ENCODE results near the gene DSCAML1. TPM values are rescaled to one million over a fixed set of nuclear protein-coding genes. Genes with fewer than 3 reads are reported as not detected.

Gene DSCAML1
- total and polyA plus RNA-seq, 10 of the 15 experiments (the other 5 are each of a cell fraction or from before 2014, with no cell fraction given): 0.03 to 0.18 (median 0.06) TPM; not detected in 1

DNA sequence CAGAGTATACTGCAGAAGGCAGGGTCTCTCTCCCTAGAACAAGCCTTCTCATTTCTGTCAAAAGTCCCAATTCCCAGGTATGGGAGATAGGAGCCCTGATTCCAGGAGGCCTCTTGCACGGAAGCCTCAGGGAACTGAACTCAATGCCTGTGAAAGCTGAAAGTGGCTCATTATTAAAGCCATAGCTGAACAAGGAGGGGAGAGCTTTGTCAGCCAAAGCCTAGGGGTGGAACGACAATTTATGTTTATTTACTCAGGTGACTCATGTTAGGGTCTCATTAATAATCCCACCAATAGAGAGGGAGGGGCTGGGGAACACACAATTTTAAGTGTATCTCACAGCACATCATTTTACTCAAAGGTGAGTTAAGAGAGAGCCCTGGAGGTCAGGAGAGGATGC is 44.9 kb downstream of the DSCAML1 start:
- no peak for ATAC-seq
- Histone ChIP-seq H3K9me3 (replicated peaks; ENCODE audit: control insufficient read depth, insufficient read depth, low read length) (no peaks in the 10 kb centered on the region), H3K4me3 (no peak overlapping the region), H3K79me2 (ENCODE audit: control insufficient read depth, insufficient read depth, low read length) (no peaks in the 10 kb centered on the region), H3K9ac (ENCODE audit: control insufficient read depth, insufficient read depth, low read length) (no peak overlapping the region), H3K36me3 (ENCODE audit: control insufficient read depth in 2 of 2, insufficient read depth in 2 of 2, low read length in 1 of 2) (no peaks in the 10 kb centered on the region), H3K27ac (ENCODE audit: control insufficient read depth, insufficient read depth) (no peak overlapping the region), H3K4me2 (ENCODE audit: control insufficient read depth, insufficient read depth) (no peak overlapping the region), H3K27me3 (replicated peaks in 1 of 2; ENCODE audit: control insufficient read depth in 2 of 2, insufficient read depth in 2 of 2, low read length in 1 of 2) (peaks cover 2 to 4% of the 10 kb centered on the region in 2 experiments), H3K4me1 (ENCODE audit: control insufficient read depth, insufficient read depth, low read length) (no peaks in the 10 kb centered on the region), H4K20me1 (ENCODE audit: control insufficient read depth, insufficient read depth) (no peaks in the 10 kb centered on the region), H2AFZ (ENCODE audit: control insufficient read depth, low read depth, low read length) (no peak overlapping the region)
- WGBS (ENCODE audit: insufficient coverage, insufficient replicate concordance, low lambda C conversion rate, missing lambda C conversion rate): 6% methylated on average over 2 of the region's 2 CpGs
- no peak for FAIRE-seq
- in situ Hi-C loops (cut with MboI): no loop called here
- intact Hi-C loops (cut with micrococcal nuclease; ENCODE audit: unreplicated experiment): no loop called here
- ChIA-PET RAD21 (ENCODE audit: unreplicated experiment) (no interaction called here), CTCF (interaction anchor here (0.7 kb wide), 1 partner anchor 326 kb away, joined by 4 read pairs; no protein-coding TSS in a partner anchor), SMC1A (ENCODE audit: uncharacterized antibody, unreplicated experiment) (interaction anchor here (0.6 to 1.2 kb wide), 2 partner anchors 25 to 131 kb away, joined by 3 read pairs; no protein-coding TSS in a partner anchor), POLR2A (no interaction called here)
- BruUV-seq (replicated peaks): no TSS peak
- no peak for DNase-seq (ENCODE audit: low read depth, low spot score)
- TF ChIP-seq CHD1 (IDR thresholded peaks at IDR 0.05; ENCODE audit: low read depth, low read length) (no peak), IKZF2 (IDR thresholded peaks at IDR 0.05) (no peak)

- Histone ChIP-seq H3K9ac (ENCODE audit: control insufficient read depth, insufficient read depth, low read length) (no peak overlapping the region), H3K27ac (ENCODE audit: control insufficient read depth, insufficient read depth) (no peak overlapping the region), H3K36me3 (ENCODE audit: control insufficient read depth in 2 of 2, insufficient read depth in 2 of 2, low read length in 1 of 2) (no peaks in the 10 kb centered on the region), H3K4me2 (ENCODE audit: control insufficient read depth, insufficient read depth) (no peak overlapping the region), H3K4me1 (ENCODE audit: control insufficient read depth, insufficient read depth, low read length) (no peaks in the 10 kb centered on the region), H3K9me3 (replicated peaks; ENCODE audit: control insufficient read depth, insufficient read depth, low read length) (no peaks in the 10 kb centered on the region), H3K27me3 (replicated peaks in 1 of 2; ENCODE audit: control insufficient read depth in 2 of 2, insufficient read depth in 2 of 2, low read length in 1 of 2) (peaks cover 2 to 3% of the 10 kb centered on the region in 2 experiments), H3K79me2 (ENCODE audit: control insufficient read depth, insufficient read depth, low read length) (no peaks in the 10 kb centered on the region), H2AFZ (ENCODE audit: control insufficient read depth, low read depth, low read length) (no peak overlapping the region), H3K4me3 (no peak overlapping the region), H4K20me1 (ENCODE audit: control insufficient read depth, insufficient read depth) (no peaks in the 10 kb centered on the region)
- ChIA-PET RAD21 (ENCODE audit: unreplicated experiment) (no interaction called here), POLR2A (no interaction called here), SMC1A (ENCODE audit: uncharacterized antibody, unreplicated experiment) (interaction anchor here (1.2 kb wide), 1 partner anchor 24 kb away, joined by 3 read pairs; no protein-coding TSS in a partner anchor), CTCF (no interaction called here)
- in situ Hi-C loops (cut with MboI): no loop called here
- ATAC-seq (no peak), FAIRE-seq (no peak), DNase-seq (ENCODE audit: low read depth, low spot score) (no peak)
- intact Hi-C loops (cut with micrococcal nuclease; ENCODE audit: unreplicated experiment): no loop called here
- WGBS (ENCODE audit: insufficient coverage, insufficient replicate concordance, low lambda C conversion rate, missing lambda C conversion rate): 52% methylated on average over 13 of the region's 14 CpGs
- BruUV-seq (replicated peaks): no TSS peak
- TF ChIP-seq USF1 (IDR thresholded peaks at IDR 0.05; ENCODE audit: borderline replicate concordance, extremely low read length, insufficient read depth, low read depth, low read length): no peak
- TF ChIP-seq JUNB (IDR thresholded peaks at IDR 0.05): no peak
- no peak for TF ChIP-seq STAT1 (conservative IDR thresholded peaks at IDR 0.05)
- TF ChIP-seq CHD1 (IDR thresholded peaks at IDR 0.05; ENCODE audit: low read depth, low read length): no peak
- TF ChIP-seq NR2C2 (IDR thresholded peaks at IDR 0.05; ENCODE audit: borderline replicate concordance, control insufficient read depth, insufficient read length, low read depth): no peak
- TF ChIP-seq ZBTB40 (IDR thresholded peaks at IDR 0.05; ENCODE audit: borderline replicate concordance): no peak
- TF ChIP-seq, protein P1, sequence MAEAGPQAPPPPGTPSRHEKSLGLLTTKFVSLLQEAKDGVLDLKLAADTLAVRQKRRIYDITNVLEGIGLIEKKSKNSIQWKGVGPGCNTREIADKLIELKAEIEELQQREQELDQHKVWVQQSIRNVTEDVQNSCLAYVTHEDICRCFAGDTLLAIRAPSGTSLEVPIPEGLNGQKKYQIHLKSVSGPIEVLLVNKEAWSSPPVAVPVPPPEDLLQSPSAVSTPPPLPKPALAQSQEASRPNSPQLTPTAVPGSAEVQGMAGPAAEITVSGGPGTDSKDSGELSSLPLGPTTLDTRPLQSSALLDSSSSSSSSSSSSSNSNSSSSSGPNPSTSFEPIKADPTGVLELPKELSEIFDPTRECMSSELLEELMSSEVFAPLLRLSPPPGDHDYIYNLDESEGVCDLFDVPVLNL (IDR thresholded peaks at IDR 0.05; ENCODE audit: low read depth, low read length): no peak
- no peak for TF ChIP-seq HCFC1 (IDR thresholded peaks at IDR 0.05; ENCODE audit: low read length)
Measured at GRCh38 chr11:117750916-117751662, 45.9 kb downstream of the DSCAML1 start.

Measured in GM12878 (cell line).